CD4-positive, alpha-beta T cell treated with Interleukin-15 for 1 hour (primary cell): ENCODE data around the gene PHETA1.

Experiments
- DNase-seq: peaks from one replicate; pipeline ENCODE4 v3.0.0-alpha.2; 2020

PHETA1 gene

DNA sequence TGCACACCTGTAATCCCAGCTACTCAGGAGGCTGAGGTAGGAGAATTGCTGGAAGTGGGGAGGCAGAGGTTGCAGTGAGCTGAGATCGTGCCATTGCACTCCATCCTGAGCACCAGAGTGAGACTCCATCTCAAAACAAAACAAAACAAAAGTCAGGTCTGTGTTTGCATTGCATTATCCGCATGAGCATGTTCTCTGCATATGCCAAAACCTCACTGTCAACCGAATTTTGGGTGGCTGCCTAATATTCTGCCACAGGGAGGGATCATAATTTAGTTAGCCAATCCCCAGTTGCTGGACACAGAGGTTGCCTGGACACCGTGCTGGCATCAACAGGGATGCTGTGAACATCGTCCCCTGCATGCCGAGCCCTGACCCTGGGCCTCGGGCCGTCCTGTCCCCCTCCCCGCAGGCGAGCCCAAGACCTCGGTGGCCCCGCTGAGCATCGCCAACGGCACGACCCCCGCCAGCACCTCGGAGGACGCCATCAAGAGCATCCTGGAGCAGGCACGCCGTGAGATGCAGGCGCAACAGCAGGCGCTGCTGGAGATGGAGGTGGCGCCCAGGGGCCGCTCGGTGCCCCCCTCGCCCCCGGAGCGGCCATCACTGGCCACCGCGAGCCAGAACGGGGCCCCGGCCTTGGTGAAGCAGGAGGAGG lies 49.2 kb downstream of the PHETA1 start:
- no peak for DNase-seq

DNA sequence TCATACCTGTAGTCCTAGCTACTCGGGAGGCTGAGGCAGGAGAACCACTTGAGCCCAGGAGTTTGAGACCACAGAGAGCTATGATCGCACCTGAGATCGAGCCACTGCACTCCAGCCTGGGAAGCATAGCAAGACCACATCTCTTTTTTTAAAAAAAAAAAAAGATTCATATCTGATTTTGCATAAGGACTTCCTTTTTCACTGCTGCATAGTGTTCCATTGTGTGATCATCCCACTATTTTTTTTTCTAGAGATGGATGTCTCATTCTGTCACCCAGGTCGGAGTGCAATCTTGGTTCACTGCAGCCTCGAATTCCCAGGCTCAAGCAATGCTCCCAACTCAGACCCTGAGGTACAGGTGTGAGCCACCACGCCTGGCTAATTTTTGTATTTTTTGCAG lies 50.4 kb downstream of the PHETA1 start:
- DNase-seq, result no peak

DNA sequence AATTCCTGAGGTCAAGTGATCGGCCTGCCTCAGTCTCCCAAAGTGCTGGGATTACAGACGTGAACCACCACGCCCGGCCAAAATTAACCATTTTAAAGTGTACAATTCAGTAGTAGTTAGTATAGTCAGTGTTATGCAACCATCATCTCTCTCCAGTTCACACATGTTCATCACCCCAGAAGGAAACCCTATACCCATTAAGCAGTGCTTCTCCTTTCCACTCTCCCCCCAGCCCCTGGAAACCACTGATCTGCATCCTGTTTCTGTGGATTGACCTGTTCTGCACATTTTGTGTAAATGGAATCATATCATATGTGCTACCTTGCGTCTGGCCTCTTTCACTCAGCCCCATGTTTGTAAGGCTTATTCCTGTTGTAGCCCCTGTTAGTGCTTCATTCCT lies 52.2 kb downstream of the PHETA1 start:
- no peak for DNase-seq

DNA sequence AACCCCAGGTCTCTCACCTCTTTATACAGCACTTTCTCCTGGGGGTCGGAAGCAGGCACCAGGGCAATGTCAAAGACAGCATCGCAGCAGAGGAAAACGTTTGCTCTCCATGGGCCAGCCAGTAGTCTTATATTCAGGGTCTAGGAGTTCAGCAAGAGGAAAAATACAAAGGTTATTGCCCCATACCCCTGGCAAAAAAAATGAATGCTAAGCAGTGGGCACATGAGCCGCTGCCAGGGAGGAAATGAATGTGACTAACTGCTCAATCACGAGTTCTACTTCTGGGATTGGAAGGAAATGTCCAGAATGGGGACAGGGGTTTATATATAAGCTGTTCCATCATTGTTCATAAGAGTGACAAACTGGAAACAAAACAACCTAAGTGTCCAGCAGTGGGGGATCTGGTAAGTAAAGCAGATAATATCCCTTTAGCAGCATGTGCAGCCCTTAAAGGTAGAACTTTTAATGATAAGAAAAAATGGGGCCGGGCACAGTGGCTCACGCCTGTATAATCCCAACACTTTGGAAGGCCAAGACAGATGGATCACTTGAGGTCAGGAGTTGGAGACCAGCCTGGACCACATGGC lies 53.8 kb downstream of the PHETA1 start:
- DNase-seq, result peak; percentile 38

DNA sequence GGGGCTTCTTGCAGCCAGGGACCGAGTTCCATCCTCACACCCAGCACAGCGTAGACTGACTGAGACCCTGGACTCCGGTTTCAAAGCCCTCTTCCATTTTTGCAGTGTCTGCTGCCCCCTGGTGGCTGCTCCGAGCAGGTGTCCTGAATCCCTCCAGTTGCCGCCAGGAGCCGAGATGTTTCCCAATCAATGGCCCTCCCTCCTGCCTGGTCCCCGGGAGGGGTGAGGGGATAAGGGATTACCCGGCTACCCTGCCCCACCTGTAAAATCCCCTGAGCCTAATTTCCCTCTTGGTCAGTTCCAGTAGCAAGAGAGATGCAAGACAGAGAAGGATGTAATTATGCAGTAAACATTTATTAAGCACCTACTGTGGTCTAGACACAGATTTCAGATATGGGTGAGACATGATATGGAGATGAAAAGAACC lies 55.0 kb downstream of the PHETA1 start:
- peak; percentile 63 for DNase-seq

DNA sequence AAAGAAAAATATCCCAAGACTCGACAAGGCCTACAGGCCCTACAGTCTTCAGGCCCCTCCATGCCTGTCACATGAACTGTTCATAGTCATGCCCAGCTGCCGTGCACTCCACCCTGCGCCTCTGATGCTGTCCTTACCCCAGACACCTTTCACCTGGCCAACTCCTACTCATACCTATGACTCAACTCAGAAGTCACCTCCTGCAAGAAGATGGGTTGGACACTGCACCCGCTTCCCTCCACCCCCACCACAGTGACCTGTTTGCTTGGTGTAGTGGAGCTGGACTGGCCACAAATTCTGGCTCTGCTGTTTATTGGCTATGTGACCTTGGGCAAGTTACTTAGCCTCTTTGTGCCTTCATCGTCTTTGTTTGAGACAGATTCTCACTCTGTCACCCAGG lies 56.2 kb downstream of the PHETA1 start:
- no peak for DNase-seq

DNA sequence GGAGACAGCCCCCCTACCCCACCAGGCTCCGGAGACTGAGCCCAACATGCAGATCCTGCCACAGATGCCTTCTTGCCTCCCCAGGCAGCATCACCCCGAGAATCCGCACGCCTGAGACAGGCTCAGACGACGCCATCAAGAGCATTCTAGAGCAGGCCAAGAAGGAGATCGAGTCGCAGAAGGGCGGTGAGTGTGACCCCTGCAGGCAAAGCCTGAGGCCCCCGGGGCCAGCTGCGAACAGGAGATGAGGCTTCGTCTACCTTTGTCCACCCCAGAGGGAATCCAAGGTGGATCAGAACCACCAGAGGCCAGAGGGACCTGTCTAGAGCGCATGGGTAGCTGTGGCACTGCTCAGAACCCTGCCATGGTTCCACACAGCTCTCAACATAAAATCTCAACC lies 56.9 kb downstream of the PHETA1 start:
- no peak for DNase-seq

DNA sequence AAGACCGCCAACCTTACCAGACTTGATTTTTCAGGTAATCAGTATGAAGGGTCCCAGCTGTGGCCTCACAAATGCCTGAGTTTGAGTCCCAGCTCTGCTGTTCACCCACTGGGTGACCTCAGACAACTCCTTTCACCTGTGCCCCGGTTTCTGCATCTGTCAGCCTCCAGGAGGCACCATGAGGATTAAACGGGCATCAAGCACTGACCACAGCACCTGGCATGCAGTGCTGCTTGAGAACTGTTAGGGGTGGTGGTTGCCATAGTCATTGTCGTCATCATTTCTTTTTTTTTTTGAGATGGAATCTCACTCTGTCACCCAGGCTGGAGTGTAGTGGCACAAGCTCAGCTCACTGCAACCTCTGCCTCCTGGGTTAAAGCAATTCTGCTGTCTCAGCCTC lies 57.9 kb downstream of the PHETA1 start:
- no peak for DNase-seq
